NCI-H1092 treated with DMSO at 0.1 percent for 48 hours (cell line): ENCODE measurements around the gene MB.

Source experiments
- DNase-seq: peaks from one replicate; lab custom pipeline; 2025; lab: John Stamatoyannopoulos, UW

The MB gene

DNA sequence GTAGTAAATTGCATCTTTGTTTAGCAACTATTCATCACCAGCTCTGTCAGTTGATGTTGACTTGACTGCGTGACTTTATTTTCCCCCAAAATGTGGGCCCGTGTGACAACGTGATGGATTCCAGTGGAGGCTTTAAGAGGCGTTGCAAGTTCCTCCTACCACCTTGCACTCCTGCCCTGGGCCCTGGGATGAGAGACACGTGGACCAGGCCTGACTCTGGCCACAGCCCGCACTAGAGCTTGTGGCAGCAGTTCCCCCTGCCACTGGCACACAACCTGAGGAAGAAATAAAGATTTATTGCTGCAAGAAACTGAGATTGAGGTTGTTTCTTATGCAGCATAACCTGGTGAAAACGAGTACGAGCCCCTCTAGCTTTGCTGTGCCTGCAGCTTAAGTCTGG lies 44.6 kb downstream of the MB start:
- DNase-seq = no peak

DNA sequence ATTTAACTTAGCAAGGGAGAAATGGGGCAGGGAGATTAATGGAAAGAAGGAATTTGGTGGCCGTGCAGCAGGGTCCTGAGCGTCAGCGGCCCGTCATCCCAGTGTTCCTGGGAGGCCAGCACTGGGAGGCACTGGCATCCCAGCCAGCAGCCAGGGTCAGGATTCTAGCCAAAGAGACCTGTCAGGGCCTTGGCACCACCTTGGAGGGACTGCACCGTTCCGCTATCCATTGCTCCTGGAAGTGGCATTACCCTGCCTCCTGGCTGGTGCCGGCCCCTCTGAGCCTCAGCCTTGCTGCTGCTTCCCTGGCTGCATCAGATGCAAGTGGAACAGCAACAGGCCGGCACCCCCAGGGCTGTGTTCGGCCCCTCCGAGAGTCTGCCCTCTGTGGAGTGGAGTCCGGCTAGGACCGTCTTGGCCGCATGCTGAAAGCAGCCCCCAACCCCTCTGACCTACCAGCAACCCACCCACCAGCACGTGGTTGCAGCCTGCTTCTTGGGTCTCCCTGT lies 46.4 kb downstream of the MB start:
- DNase-seq = no peak

DNA sequence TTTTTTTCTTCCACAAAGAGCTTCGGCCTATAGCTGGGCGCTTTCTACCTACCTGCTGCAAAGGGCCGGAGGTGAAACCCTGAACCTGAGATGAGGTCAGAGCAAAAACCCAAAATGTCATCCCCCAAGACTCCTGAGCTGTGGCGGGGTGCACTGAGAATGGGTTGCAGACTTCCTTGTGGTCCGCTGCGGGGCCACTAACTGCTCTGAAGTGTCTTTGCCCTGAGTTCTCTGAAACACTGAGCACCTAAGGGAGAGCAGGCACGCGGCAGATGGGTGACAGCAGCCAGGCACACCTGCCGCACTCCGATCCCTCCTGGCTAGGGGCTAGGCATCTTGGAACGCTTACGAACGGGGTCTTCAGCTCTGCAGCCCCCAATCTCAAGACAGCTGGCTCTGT lies 47.2 kb downstream of the MB start:
- no peak for DNase-seq

DNA sequence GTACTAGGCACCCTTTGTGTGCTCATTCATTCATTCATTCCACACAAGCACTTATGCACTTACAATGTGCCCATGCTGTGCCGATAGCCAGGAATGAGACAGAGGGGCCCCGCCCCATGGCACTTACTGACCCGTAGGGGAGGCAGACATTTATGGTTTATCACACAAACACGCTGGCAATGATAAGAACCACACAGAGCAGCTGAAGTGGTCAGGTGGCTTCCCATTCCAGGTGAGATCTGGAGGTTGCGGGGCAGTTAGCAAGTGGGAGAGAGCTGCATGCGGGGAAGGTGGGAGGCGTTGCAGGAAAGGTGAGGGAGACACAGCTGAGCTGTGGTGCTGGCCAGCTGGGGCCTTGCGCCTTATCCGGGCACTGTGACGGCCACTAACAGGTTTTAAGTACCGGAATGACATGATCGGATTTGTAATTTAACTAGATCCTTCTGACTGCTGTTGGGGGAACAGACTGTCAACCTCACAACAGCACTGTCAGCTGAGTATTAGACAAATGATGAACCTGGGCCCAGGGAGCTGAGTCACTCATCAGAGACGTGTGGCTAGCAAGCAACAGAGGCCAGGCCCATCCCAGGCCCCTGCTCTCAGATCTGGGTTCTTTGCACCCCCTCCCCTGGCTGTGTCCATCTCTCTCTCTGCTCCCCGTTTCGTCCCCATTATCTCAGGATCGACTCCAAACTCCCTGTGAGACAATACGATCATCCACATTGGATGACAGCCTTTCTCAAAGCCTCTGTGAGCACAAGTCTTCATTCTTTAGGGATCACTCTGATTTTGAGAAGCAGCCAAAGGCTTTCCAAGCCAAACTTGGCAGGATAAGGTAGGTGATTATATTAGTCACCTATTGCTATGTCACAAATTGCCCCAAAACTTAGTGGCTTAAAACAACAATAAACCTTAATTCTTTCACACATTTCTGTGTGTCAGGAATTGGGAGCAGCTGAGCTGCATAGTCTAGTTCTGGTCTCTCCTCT lies 48.1 kb downstream of the MB start:
- DNase-seq = no peak

DNA sequence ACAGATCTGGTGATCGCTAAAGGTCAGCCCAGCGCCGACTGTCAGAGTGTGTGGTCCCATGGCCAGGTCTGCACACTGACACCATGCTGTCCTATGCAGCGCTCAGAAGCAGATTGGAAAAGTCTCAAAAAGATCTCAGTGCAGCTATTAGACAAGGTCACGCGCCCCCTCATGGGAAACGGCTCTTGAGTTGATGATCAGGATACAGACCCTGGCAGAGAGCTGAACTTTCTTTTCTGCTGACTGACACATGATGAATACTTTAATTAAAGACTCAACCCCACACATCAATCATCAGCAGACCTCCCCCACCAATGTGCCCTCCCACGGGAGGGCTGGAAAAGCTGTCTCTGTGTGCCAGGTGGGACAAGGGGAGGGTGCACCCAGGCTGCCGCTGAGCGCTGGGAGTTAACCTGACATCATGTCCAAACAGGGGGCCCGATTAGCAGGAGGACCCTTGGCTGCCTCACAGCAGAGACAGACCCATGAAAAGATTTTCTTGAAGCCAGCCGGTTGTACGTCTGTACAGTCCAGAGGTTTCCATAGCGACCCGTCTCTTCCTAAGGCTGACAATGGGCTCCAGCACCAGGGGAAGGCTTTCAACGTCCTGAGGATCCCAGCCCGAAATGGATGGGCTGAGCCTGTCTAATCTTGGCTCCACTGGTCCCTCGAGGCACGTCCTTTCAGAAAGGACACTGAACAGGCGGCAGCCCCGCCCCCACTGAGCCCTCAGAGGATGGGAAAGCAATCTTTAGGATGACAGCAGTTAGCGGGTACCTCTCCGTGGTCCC lies 49.6 kb downstream of the MB start:
- peak; percentile 27 for DNase-seq

DNA sequence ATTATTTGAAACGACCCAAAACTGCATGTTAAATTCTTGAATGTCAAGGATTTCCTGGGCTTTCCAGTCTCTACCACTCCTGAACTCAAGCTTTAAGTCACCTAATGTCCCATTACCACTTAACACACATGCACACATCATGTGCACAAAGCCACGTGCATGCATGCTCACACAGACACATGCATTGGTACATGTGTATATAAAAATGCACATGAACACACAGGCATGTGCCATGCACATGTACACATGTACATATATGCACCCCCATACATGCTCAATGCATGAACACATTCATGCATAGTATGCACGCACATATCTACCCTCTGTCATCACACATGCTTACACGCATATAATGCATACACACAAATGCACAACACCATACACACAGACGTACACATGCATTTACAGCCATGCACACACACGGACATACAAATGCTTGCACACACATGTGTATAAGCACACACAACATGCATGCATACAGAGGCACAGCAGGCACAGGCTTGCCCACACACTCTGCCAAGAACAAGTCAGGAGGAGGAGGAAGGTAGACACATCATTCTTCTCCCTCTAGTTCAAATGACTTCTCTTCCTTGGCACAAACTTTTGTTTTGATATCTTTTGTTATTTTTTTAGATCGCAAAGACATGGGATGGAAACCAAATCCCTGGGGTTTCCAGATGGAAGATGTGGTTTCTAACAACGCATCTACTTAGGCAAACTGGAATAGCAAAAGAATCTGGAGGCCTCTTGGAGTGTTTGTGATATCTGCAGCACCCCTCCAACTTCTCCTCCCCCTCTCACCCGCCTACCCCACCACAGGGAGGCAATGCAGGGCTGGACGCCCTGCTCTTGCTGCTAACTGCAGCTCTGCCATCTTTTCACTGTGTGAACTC lies 51.9 kb downstream of the MB start:
- no peak for DNase-seq

DNA sequence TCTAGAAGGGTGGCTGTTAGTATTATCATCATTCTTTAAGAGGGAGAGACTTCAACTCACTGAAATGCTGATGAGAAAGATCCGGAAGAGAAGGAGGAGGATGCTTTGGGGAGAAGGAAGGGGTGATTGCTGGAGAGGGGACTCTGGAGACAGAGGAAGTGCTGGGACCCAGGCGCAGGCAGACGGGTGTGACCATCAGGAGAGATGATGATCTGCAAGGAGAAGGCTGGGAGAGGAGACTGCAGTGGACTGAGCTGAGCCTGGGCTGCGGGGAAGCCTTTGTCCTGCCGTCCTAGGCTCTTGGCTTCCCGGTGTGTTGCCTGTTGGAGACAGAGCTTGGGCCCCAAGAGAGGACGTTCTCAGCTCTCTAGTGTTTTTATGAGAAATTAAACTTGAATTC lies 53.9 kb downstream of the MB start:
- DNase-seq = no peak

DNA sequence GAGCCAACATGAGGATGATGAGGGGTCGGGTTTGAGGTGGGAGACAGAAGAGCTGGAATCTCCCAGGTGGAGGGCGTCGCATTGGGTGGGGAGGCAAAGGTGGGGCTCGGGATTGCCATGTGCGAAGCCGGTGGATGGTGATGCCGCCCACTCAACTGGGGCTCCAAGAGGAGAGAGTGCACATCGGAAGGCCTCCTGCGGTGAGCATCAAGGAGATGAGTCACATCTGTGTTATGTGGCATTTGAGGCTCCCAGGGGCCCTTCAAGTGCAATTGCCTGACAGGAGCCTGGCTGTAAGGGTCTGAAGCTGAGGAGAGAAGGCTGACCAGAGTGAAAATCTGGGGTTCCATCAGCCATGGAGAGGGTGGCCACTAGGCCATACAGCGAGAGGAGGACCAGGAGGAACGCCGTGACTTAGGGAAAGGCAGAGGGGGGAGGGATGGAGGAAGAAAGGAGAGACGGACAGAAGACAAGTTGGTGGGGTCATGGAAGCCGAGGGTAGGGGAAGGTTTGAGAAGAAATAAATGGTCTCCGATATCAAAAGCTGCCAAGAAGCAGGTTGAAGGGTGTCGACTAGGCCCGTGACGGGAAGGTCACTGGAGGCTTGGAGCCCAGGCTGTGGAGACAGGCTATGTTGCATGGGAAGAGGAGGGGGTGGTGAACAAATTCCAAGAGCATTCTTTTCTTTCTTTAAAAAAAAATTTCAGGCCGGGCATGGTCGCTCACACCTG lies 55.2 kb downstream of the MB start:
- DNase-seq = no peak

DNA sequence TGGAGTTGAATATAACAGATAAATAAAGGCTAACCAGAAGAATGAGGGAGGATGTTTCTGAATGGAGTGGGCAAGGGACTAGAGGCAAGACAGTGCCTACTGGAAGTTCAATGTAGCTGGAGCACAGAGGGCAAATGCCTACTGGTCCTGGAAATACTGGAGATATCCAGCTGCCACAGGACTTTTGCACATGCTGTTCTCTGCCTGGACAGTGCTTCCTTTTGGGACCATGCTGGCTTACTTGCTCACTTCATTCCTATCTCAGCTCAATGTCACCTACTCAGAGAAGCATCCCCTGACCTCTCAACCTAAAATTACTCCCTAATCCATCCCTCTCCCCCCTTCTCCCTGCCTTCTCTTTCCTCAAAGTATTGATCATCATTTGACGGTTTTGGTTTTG lies 56.3 kb downstream of the MB start:
- no peak for DNase-seq

DNA sequence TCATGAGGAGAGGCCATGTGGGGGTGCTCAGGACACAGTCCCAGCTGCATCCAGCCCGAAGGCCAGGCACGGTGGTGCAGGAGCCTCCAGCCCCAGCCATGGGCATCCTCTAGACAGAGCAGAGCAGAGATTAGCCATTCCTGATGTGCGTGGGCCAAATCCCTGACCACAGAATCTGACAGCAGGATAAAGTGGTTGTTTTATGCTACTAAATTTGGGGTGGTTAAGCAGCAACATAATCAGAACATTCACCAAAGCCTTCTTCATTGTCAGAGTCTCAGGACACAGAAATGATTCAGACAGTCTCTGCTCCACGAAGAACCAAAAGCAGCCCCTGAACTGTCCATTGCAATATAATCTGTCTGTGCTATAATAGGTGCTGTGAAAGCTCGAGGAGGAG lies 56.8 kb downstream of the MB start:
- DNase-seq = no peak

DNA sequence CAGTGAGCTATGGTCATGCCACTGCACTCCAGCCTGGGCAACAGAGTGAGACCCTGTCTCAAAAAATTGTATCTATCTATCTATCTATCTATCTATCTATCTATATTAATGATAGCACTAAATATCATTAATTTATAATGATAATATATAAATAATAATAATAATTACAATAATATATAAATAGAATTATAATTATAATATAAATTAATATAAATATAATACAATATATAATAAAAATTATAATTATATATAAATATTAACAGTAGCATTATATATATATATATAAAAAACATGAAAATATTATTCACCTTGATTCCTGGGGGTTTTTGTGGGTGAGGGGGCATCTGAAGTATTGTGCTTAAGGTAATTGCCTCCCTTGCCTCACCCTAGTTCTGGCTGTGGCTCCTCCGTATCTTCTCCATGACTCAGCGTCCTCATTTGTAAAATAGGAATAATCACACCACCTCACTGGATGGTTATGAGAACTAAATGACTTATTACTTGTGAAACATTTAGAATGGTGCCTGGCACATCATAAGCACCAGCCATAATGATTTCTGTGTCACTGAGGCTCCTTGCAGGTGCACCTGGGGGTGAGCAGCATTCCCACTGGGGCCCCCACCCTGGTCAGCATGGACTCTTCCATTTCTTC lies 57.6 kb downstream of the MB start:
- DNase-seq = no peak

DNA sequence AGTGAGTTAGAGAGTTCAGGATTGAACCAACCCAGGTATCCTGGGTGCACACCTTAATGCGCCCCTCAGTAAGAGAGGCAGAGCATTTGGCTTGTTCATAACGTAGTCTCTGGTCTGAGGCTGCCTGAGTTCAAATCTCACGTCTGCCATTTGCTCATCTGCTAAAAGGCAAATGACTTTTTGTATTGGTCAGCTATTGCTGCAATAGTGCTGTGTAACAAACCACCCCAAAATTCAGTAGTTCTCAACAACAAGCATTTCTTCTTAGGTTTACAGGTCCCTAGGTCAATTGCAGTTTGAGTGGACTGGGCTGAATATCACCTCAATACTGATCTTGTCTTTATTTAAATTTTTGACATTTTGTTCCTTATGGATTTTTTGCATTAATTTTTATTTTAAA lies 58.4 kb downstream of the MB start:
- no peak for DNase-seq

DNA sequence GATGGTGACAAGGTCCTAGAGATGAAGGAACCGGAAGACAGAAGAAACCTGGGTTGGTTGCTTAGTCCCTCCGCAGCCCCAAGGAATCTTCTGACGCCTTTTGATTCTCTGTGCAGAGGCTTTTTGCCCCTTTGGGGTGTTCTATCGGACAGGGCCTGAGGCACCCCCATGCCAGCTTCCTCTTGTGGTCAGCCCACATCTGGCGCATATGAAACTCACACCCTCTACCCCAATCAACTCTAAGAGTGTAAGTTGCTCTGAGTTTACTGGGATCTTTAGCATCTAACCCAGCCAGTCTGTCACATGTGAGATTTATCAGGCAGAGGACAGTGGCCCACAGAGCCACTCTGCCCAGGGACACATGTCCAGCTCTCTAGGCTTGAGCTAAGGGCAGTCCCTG lies 59.1 kb downstream of the MB start:
- no peak for DNase-seq
